Measurements from ENCODE around the gene EEF1B2. TPM values are rescaled to one million over a fixed set of nuclear protein-coding genes. Genes with fewer than 3 reads are reported as not detected.
"Not testable (repeated sequence)": the region's sequence is repeated elsewhere in the genome, so short reads cannot be mapped to it uniquely, and the experiment has no call there.

Gene EEF1B2
- polyA plus RNA-seq (ENCODE audit: insufficient read length) = 850 TPM

DNA sequence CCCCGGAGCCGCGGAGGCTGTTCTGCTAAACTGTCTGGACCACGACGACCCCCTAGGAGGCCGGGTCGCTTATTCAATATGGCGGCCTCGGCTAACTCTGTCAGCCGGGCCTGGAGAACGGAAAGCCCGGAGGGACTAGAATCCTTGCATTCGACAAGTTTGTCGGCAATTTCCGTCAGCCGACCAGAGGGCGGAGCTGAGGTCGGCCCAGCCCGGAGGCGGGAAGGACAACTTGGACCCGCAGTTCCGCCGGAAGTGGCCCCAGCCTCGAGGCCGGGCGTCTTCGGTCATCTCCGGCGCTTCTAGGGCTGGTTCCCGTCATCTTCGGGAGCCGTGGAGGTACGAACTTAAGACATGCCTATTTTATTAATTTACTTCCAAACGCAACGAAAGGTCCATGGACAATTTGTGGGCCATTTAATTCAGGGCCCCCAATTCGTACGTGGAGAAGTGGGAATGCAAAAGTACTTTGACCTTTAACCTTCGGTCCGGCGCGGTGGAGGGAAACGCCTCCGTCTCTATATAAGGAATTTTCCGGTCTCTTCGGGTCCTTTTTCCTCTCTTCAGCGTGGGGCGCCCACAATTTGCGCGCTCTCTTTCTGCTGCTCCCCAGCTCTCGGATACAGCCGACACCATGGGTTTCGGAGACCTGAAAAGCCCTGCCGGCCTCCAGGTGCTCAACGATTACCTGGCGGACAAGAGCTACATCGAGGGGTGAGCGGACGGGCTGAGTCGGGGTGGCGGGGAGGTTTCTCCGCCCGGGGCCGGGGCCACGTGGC, at the start of gene EEF1B2, which contains the start of gene NDUFS1:
EEF1B2 (plus strand) TSS at position 550 of the 779 bp plus-strand sequence; CDS start at position 635, 85 bp downstream.
NDUFS1 (minus strand) TSS at position 99 of the 779 bp plus-strand sequence. CDS start 5,766 bp downstream, outside the sequence.
- DNase-seq = peak; percentile 99

DNA sequence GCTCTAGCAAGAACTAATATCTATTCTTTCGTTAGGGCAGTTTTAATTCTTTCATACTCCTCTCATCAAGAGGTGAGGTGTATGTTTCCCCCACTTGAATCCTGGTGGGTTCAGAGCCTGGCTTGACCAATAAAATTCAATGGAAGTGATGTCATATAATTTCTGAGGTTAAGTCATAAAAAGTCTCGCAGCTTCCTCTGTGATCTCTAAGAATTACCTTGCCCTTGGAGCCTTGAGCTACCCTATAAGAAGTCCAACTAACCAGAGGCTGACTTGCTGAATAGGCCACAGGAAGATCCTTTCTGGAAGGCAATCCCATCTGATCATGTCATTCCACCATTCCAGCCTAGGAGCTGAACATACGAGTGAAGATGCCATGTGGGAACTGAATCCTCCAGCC, 47.6 kb upstream of the EEF1B2 start:
- DNase-seq = no peak

DNA sequence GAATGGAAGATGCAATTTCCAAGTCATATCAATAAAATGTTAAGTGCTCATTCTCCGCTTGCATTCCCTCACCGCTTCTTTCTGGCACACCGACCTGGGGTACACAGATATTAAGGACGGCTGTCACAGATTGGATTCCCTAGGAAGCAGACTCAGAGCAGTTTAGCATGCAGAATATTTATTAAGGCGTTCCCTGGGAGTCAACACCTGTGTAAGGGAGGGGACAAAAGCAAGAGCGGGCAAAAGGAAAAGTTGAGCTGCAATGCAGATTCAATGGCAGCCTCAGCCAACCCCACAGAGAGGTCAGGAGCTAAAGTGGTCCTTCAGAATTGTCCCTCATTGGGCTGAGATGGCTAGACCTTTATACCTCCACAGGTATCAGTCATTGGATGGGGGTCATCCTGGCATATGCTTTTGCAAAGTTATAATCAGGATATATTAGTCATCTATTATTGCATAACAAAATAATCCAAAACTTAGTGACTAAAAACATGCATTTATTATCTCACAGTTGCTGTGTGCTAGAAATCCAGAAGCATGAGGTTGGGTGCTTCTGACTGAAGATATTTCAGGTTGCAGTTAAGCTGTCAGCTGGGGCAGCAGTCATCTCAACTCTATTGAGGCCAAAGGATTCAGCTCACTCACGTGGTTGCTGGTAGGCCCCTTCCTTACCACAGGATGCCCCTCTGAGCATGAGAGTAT, 46.7 kb upstream of the EEF1B2 start:
- no peak for DNase-seq

DNA sequence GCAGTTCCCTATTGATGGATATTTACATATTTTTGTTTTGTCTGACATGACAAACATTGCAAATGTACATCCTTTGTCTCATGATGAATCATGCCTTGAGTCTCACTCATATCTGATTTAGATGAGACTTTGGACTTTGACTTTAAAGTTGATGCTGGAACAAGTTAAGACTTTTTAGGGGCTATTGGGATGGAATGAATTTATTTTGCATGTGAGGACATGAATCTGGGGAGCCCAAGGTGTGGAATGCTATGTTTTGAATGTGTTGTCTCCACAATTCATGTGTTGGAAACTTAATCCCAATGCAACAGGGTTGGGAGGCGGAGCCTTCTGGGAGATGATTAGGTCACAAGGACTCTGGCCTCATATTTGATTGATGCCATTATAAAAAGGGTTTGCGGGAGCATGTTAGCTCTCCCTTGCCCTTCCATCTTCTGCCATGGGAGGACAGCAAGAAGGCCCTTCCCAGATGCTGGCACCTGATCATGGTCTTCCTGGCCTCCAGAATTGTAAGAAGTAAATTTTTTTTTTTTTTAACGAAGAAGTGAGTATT, 44.6 kb upstream of the EEF1B2 start:
- DNase-seq = no peak

DNA sequence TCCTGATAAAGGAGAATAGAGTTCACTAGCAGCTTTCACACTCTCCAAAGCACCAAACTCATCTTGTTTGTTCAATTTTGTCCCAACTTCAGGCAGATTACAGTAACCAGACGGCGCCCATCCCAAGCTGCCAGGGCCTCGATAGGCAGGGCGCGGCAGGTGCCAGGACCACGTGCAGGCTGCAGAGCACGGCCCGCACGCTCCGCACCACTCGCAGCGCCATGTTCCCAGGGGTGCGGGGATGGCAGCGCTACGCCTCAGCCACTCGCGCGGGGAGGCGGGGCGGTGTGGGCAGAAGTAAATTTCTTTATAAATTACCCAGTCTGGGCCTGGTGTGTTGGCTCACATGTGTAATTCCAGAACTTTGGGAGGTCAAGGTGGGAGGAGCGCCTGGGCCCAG, 43.4 kb upstream of the EEF1B2 start:
- no peak for DNase-seq

DNA sequence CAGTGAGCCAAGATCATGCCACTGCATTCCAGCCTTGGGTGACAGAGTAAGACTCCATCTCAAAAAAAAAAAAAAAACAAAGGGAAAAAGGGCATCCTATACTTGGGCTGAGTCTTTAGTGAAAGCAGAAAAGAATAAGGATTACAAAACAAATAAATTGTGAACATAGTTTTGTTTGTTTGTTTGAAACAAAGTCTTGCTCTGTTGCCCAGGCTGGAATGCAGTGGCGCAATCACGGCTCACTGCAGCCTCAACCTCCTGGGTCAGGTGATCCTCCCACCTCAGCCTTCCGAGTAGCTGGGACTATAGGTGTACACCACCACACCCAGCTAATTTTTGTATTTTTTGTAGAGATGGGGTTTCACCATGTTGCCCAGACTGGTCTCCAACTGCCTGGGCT, 37.1 kb upstream of the EEF1B2 start:
- DNase-seq = not testable (repeated sequence)

GRCh38 chr2:206125901-206126300, 33.8 kb upstream of the EEF1B2 start:
- DNase-seq = no peak

DNA sequence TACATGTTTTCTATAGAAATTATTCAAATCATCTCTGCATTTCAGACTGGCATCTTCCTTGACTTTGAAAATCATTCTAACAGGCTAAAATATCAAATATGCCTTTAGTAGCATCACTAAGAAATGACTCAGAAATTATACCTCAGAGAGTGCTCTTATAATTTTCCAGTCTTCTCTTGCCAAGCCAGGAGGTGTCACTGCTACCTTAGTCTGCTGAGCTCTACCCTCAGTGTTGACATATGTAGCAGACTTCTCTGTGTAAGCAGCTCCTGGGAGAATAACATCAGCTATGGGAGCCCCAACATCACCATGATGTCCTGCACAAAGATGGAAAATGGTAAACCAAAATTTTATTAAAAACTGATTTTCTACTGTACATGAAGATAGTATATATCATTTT, 32.0 kb upstream of the EEF1B2 start:
- no peak for DNase-seq

GRCh38 chr2:206143451-206143850, 16.2 kb upstream of the EEF1B2 start:
- DNase-seq = no peak

- DNase-seq = no peak
Observed at GRCh38 chr2:206144383-206144782, 15.3 kb upstream of the EEF1B2 start.

- DNase-seq = no peak
Observed at GRCh38 chr2:206145665-206146064, 14.0 kb upstream of the EEF1B2 start.

DNA sequence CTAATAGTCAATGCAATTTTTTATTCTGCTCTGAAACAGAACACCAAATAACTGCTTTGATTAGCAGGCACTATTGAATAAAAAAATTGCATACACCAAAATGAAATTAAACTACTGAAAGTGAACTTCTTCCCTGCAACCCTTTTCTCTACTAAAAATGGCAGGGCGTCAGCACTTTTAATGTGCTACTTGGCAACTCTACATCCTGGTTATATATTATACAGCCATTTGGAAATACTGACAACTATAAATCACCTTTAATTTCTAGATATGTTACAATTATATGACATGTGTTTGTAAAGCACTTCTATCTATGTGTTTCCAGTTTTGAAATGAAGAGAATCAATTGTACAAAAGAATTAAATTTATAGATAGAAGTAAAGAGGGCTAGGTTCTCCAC, 10.4 kb upstream of the EEF1B2 start:
- no peak for DNase-seq

- no peak for DNase-seq
Observed at GRCh38 chr2:206150168-206150567, 9.5 kb upstream of the EEF1B2 start.

DNA sequence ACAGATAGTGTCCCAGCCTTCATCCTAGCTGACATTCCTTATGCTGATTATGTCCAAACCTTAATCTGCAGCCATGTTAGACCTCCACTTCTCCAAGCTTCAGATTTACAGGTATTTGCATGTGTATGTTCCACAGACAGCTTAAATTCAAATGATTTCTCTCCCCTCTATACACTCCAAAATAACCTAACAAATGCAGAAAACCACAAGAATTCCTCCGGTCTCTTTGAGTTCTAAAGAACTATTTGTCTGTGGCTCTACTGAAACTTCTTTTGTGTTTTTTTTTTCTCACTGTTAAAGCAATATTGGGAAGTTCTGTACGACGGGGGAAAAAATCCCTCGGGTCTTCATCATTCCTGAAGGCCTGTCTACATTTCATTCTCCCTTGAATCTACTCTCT, 9.1 kb upstream of the EEF1B2 start:
- no peak for DNase-seq

- DNase-seq = no peak
Observed at GRCh38 chr2:206154197-206154596, 5.5 kb upstream of the EEF1B2 start.

DNA sequence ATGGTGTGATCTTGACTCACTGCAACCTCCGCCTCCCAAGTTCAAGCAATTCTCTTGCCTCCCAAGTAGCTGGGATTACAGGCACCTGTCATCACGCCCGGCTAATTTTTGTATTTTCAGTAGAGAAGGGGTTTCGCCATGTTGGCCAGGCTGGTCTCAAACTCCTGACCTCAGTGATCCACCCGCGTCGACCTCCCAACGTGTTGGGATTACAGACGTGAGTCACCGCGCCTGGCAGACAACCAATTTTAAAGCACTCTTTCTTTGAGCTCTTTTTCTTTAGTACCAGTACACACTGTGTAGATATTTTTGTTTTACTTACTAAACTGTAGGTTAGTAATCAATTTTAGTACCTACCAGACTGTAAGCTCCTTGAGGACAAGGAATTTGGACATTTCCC, 2.7 kb upstream of the EEF1B2 start:
- not testable (repeated sequence) for DNase-seq

DNA sequence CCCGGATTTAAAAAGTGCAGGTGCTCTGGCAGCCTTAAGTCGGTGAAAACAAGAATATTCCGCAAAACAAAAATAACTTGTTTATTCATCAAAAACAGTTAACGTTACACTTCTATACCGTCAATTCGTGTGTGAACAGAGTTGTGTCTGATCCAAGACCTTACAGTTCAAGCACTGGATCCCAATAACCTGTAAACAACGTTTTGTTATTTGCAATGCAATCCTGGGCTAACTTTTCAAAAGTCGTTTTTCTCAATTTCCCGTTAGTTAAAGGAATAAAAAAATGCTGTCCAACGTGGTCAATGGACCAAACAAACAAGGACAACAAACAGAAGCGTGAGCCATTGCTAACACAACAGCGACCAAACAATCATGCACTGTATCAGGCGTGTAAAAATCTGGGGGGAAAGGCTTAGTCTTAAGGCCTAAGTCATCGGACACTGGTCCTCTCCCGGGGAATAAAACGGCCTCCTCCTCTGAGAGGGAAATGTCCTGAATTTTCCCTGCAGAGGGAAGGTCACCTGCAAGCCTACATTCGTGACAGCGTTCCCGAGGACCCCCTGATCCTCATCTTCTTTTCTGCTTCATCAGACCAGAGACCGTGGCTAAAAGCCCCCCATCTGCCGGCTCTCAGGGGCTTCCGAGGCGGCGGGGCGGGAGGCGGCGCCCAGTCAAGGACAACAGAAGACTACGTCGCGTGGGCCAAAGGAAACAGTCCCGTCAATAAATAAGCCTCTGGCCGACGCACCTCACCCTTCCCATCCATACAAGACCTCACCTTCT, 941 bp upstream of the EEF1B2 start:
- DNase-seq = no peak

DNA sequence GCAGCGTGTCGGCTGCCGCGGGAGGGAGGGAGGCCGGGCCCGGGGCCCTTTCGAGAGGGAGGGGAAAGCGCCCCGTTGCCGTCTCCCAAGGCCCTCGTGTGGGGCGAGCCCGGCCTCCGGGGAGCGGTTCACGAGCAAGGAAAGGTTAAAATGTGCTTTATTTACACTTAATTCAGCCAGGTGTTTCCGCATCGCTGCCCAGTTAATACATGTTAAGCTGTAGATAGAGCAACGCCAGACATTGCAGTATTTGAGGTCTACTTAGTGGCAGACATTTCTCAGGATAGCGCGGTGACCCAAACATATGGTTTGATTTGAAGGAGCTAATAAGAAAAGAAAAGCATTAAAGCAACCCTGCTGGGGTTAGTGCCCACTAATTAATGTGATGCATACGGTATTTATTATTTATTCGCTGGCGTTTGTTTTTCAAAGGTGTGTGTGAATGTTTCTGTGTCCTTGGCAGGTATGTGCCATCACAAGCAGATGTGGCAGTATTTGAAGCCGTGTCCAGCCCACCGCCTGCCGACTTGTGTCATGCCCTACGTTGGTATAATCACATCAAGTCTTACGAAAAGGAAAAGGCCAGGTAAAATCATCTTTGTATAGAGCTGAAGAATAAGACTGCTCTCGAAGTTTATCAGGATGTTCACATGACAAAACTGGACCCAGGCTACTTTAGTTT, 571 bp downstream of the EEF1B2 start:
- peak; percentile 34 for DNase-seq

DNA sequence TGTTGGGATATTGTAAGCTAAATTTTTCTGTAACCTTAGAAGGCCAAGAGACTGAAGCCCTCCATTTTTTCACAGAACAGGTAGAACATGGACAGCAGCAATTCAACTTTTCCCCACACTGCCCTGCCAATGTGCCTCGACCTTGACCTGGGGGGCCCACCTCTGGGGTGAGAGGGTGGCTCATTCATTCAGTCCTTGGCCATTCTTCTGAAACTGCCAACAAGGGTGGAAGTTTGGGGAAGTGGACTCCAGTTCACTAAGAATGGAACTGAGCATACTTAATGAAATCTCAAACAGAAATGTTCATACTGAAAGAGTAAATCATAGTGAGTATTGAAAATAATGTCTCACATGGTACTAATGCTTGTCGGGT, 1.1 kb downstream of the EEF1B2 start:
- no peak for DNase-seq

GRCh38 chr2:206162401-206162800, 2.7 kb downstream of the EEF1B2 start:
- DNase-seq = not testable (repeated sequence)

DNA sequence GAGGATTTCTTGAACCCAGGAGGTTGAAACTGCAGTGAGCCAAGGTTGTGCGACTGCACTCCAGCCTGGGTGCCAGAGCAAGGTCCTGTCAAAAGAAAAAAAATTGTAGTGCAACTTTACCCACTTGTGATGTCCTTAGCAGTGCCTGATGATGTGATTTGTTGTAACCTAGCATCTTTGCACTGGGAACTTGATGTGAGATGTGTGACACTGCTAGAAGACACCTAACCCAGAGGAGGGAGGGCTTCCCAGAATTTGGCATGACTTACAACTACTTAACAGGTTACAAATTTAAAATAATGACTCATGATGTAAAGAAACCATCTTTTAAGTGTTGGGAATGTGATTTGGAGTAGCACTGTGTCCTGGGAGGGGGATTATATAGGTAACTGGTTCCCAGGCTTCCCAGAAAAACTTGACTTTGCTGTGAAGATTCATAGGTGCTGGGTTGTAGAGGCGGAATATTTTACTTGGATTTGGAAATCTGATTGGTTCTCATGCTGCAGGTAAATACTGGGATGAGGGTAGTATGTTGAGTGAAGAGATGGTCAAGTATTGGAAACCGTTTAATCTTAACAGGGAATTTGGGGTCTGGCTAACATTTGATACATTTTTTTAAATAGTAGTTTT, 3.7 kb downstream of the EEF1B2 start:
- DNase-seq = no peak

Measured in hindlimb muscle (tissue), 1 donor.